Duodenal mucosa (tissue), 2 donors: ENCODE data around the gene ERMN.

Source experiments
- H3K27ac ChIP-seq: one replicate; pipeline ENCODE4 v1.7.0; 2013; ENCODE audit warnings: low read depth, low read length
- H3K27me3 ChIP-seq, 2 donors: one replicate each; pipeline ENCODE4 v1.7.0; 2013; ENCODE audit warnings: low read length in 2 of 2, control low read depth in 1 of 2; ENCODE audit not compliant: insufficient read depth in 2 of 2, control insufficient read depth in 1 of 2
- H3K36me3 ChIP-seq, 2 donors: one replicate each; pipeline ENCODE4 v1.7.0; 2013; ENCODE audit warnings: low read length in 2 of 2, control low read depth in 1 of 2; ENCODE audit not compliant: insufficient read depth in 2 of 2, control insufficient read depth in 1 of 2
- H3K4me1 ChIP-seq, 2 donors: one replicate each; pipeline ENCODE4 v1.7.0; 2013; ENCODE audit warnings: low read length in 2 of 2, control low read depth in 1 of 2; ENCODE audit not compliant: insufficient read depth in 2 of 2, control insufficient read depth in 1 of 2
- H3K4me3 ChIP-seq, 2 donors: one replicate each; pipeline ENCODE4 v1.7.0; 2013; ENCODE audit warnings: low read length in 2 of 2, low read depth in 1 of 2
- H3K9ac ChIP-seq, 2 donors: one replicate each; pipeline ENCODE4 v1.7.0; 2013; ENCODE audit warnings: low read length in 2 of 2, low read depth in 1 of 2
- H3K9me3 ChIP-seq, 2 donors: one replicate each; pipeline ENCODE4 v1.7.0; 2013; ENCODE audit warnings: low read length in 2 of 2, control low read depth in 1 of 2; ENCODE audit not compliant: control insufficient read depth in 1 of 2

ERMN gene

DNA sequence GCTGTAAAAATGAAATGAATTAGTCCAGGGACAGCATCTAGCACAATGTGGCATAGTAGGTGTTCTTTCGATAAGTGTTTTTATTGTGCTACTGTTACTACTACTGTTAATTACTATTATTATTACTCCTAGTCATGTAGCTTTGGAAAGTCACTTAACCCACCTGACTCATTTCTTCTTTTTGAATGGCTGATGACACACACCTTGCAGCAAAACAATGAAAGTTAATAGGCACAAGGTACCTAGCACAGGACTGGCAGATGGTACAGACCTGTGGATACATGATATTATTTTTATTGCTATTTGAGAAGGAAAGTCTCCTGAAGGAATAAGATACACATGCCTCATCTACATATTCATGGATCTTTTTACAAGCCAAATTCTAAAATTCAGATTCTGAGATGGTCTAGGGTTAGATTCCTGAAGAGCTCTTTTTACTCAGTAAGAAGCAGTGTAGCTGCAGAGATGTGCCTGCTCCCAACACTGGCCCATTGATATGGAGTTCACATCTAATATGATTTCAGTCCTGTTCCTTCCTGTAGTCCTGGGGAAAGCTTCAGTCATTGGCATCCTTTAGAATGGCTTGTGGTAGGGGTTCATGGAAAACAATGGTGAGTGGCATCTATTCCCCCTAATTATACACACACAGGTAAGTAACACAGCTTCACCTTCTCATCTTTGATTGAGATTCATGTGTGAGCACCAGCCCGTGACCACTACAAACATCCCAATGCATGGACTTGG, 7.9 kb upstream of the ERMN start:
- no peaks in the 10 kb centered on the region for H3K36me3 ChIP-seq
- H3K4me3 ChIP-seq: no peak overlapping the region
- H3K4me1 ChIP-seq: peaks cover 6 to 16% of the 10 kb centered on the region in 2 donors
- H3K27ac ChIP-seq: no peak overlapping the region
- no peaks in the 10 kb centered on the region for H3K9me3 ChIP-seq
- H3K9ac ChIP-seq: no peak overlapping the region
- H3K27me3 ChIP-seq: no peaks in the 10 kb centered on the region

GRCh38 chr2:157329524-157329923, 3.9 kb upstream of the ERMN start:
- H3K9me3 ChIP-seq: no peaks in the 10 kb centered on the region
- peaks cover 18 to 30% of the 10 kb centered on the region in 2 donors for H3K4me1 ChIP-seq
- H3K27ac ChIP-seq: no peak overlapping the region

GRCh38 chr2:157327621-157328500, 2.2 kb upstream of the ERMN start:
- Histone ChIP-seq H3K27ac (no peak overlapping the region), H3K9me3 (no peaks in the 10 kb centered on the region), H3K27me3 (no peaks in the 10 kb centered on the region), H3K4me3 (peak overlapping the region; percentile 6 to 43), H3K4me1 (peaks cover 18 to 30% of the 10 kb centered on the region in 2 donors), H3K36me3 (no peaks in the 10 kb centered on the region), H3K9ac (no peak overlapping the region)

More at GRCh38 chr2:157329524-157329923, 3.9 kb upstream of the ERMN start:
- Histone ChIP-seq H3K4me3 (no peak overlapping the region), H3K9ac (no peak overlapping the region), H3K27me3 (no peaks in the 10 kb centered on the region), H3K36me3 (no peaks in the 10 kb centered on the region)

DNA sequence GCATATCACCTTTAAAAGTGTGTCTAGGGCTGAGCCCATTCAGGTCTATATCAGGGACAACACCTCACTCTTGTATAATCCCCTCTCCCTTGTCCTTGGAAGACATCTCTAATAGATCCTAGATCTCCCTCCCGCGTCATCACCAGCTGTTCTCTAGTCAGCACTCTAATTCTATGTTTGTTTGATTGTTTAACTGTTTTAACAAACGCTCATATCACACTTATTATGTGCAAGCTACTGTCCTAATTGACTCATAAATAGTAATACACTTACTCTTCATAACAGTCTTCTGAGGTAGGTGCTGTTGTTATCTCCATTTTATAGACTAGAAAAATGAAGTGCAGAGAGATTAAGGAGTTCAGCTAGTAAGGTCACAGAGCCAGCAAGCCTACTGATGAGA, 1.6 kb upstream of the ERMN start:
- Histone ChIP-seq H3K4me1 (peaks cover 18 to 30% of the 10 kb centered on the region in 2 donors), H3K36me3 (no peaks in the 10 kb centered on the region), H3K9me3 (no peaks in the 10 kb centered on the region), H3K4me3 (no peak overlapping the region), H3K9ac (no peak overlapping the region), H3K27ac (no peak overlapping the region), H3K27me3 (no peaks in the 10 kb centered on the region)

DNA sequence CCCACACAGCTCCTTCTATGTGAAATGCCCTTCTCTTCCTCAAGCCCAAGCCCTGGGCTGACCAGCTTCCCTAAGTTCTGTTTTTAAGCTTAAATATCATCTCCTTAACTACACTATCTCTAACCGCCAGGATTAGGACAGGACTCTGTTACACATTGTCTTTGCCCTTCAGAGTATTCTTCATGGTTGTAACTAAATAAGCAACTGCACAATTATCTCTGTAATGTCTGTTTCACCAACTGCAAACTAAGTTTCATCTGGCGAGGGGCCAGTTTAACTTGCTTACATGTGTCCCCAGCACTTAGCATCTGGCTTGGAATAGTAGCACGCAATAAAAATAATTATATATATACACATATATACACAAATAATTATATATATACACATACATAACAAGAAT, 1.1 kb upstream of the ERMN start:
- Histone ChIP-seq H3K36me3 (no peaks in the 10 kb centered on the region), H3K9me3 (no peaks in the 10 kb centered on the region), H3K4me1 (peaks cover 18 to 30% of the 10 kb centered on the region in 2 donors), H3K27me3 (no peaks in the 10 kb centered on the region), H3K9ac (no peak overlapping the region), H3K4me3 (no peak overlapping the region), H3K27ac (no peak overlapping the region)

GRCh38 chr2:157324331-157324843, 1.2 kb downstream of the ERMN start:
- Histone ChIP-seq H3K4me1 (peaks cover 11 to 18% of the 10 kb centered on the region in 2 donors), H3K36me3 (no peaks in the 10 kb centered on the region), H3K9me3 (no peaks in the 10 kb centered on the region), H3K27ac (no peak overlapping the region), H3K27me3 (no peaks in the 10 kb centered on the region), H3K4me3 (no peak overlapping the region), H3K9ac (no peak overlapping the region)

- H3K4me3 ChIP-seq: no peak overlapping the region
- peaks cover 4 to 5% of the 10 kb centered on the region in 2 donors for H3K4me1 ChIP-seq
- H3K9ac ChIP-seq: no peak overlapping the region
- no peak overlapping the region for H3K27ac ChIP-seq
- no peaks in the 10 kb centered on the region for H3K9me3 ChIP-seq
- no peaks in the 10 kb centered on the region for H3K27me3 ChIP-seq
- H3K36me3 ChIP-seq: no peaks in the 10 kb centered on the region
These were observed 3.2 kb downstream of the ERMN start for GRCh38 chr2:157322432-157322831.

DNA sequence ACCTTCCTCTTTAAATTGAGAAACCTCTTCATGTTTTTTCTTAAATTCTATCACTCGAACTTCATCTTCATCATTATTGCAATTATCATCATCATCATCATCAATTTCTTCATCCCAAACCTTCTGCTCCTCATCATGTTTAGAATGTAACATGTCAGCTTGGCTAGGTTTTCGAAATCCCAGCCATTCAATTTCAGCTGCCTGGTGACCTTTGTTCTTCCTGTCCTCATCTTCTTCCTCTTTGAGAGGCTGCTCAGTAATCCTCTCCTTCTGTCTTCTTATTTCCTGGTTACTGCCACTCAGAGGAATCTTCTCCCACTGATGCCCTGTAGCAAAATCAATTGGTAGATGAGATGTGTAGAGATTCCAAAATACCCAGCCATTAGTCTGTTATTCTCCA, 4.2 kb downstream of the ERMN start:
- Histone ChIP-seq H3K9me3 (no peaks in the 10 kb centered on the region), H3K27ac (no peak overlapping the region), H3K4me1 (no peaks in the 10 kb centered on the region), H3K36me3 (no peaks in the 10 kb centered on the region), H3K27me3 (no peaks in the 10 kb centered on the region), H3K9ac (no peak overlapping the region), H3K4me3 (no peak overlapping the region)

DNA sequence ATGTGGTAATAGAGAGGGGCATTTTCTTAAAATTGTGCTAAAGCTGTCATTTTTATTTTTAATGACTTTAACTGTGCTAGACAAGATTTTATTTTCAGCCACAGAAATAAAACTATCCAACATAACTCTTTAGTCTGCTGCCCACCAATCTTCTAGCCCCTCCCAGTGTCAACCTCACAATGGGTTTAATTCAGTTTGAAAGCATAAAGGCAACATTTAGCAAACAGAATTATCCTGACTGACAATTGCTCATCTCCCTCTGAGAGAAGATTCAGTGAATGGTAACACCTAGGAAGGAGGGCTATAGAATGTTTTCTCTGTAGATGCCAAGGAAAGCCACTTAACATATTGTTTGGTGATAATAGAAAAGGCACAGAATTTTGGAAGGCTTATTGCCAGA, 5.2 kb downstream of the ERMN start:
- no peaks in the 10 kb centered on the region for H3K9me3 ChIP-seq
- no peak overlapping the region for H3K4me3 ChIP-seq
- H3K27ac ChIP-seq: no peak overlapping the region
- no peak overlapping the region for H3K9ac ChIP-seq
- no peaks in the 10 kb centered on the region for H3K36me3 ChIP-seq
- H3K4me1 ChIP-seq: no peaks in the 10 kb centered on the region
- no peaks in the 10 kb centered on the region for H3K27me3 ChIP-seq

GRCh38 chr2:157319795-157320194, 5.8 kb downstream of the ERMN start:
- Histone ChIP-seq H3K9me3 (no peaks in the 10 kb centered on the region), H3K36me3 (no peaks in the 10 kb centered on the region), H3K4me1 (no peaks in the 10 kb centered on the region), H3K27me3 (no peaks in the 10 kb centered on the region), H3K4me3 (no peak overlapping the region), H3K27ac (no peak overlapping the region), H3K9ac (no peak overlapping the region)
